Nephron (organoid): ENCODE results near the gene XBP1.

Experiments
- H3K27ac Mint-ChIP-seq, 3 experiments: 2 replicates each; pipeline ENCODE4 v1.8.0; 2020; ENCODE audit warnings: mixed read lengths in 3 of 3, mild to moderate bottlenecking in 2 of 3, moderate library complexity in 1 of 3
- H3K27me3 Mint-ChIP-seq: 2 replicates; pipeline ENCODE4 v1.8.0; 2021; ENCODE audit warnings: low read depth, mild to moderate bottlenecking, moderate library complexity, mixed read lengths
- H3K36me3 Mint-ChIP-seq: 2 replicates; pipeline ENCODE4 v1.8.0; 2020; ENCODE audit warnings: low read depth, mixed read lengths
- H3K4me1 Mint-ChIP-seq: 2 replicates; pipeline ENCODE4 v1.8.0; 2020; ENCODE audit warnings: mixed read lengths
- H3K4me3 Mint-ChIP-seq, 3 experiments: 2 replicates each; pipeline ENCODE4 v1.8.0; 2020; ENCODE audit warnings: mild to moderate bottlenecking in 3 of 3, mixed read lengths in 3 of 3, moderate library complexity in 2 of 3
- H3K9me3 Mint-ChIP-seq: 2 replicates; pipeline ENCODE4 v1.8.0; 2020; ENCODE audit warnings: mixed read lengths
- CTCF ChIP-seq, 3 experiments: fragments of 200-600 bp; sonication (generic); IDR thresholded peaks; one replicate each; pipeline ENCODE4 v1.5.0; 2021; ENCODE audit warnings: antibody characterized with exemption in 3 of 3; ENCODE audit not compliant: unreplicated experiment in 3 of 3

XBP1 gene

GRCh38 chr22:28795071-28795693, 5.2 kb downstream of the XBP1 start:
- no peaks in the 10 kb centered on the region for H3K27me3 Mint-ChIP-seq
- H3K27ac Mint-ChIP-seq: no peak overlapping the region
- no peak for TF ChIP-seq CTCF (IDR thresholded peaks at IDR 0.05; ENCODE audit: unreplicated experiment in 3 of 3)
- peaks cover 23% of the 10 kb centered on the region for H3K4me1 Mint-ChIP-seq
- H3K9me3 Mint-ChIP-seq: no peaks in the 10 kb centered on the region
- H3K4me3 Mint-ChIP-seq: peak overlapping the region in 1 of 3 experiments; percentile 25
- peaks cover 61% of the 10 kb centered on the region for H3K36me3 Mint-ChIP-seq

GRCh38 chr22:28793976-28794584, 6.3 kb downstream of the XBP1 start:
- no peak overlapping the region for H3K4me3 Mint-ChIP-seq
- no peak for TF ChIP-seq CTCF (IDR thresholded peaks at IDR 0.05; ENCODE audit: unreplicated experiment in 3 of 3)
- H3K4me1 Mint-ChIP-seq: peaks cover 18% of the 10 kb centered on the region
- peak overlapping the region in 2 of 3 experiments; percentile 45 to 74 for H3K27ac Mint-ChIP-seq
- H3K27me3 Mint-ChIP-seq: no peaks in the 10 kb centered on the region
- H3K36me3 Mint-ChIP-seq: peaks cover 63% of the 10 kb centered on the region
- no peaks in the 10 kb centered on the region for H3K9me3 Mint-ChIP-seq

- no peak overlapping the region for H3K4me3 Mint-ChIP-seq
- peak overlapping the region; percentile 30 to 71 (median 45) for H3K27ac Mint-ChIP-seq
- TF ChIP-seq CTCF (IDR thresholded peaks at IDR 0.05; ENCODE audit: unreplicated experiment in 3 of 3): no peak
- H3K36me3 Mint-ChIP-seq: peaks cover 65% of the 10 kb centered on the region
- no peaks in the 10 kb centered on the region for H3K9me3 Mint-ChIP-seq
- H3K4me1 Mint-ChIP-seq: peaks cover 14% of the 10 kb centered on the region
- H3K27me3 Mint-ChIP-seq: no peaks in the 10 kb centered on the region
Observed at GRCh38 chr22:28792491-28793383, 7.6 kb downstream of the XBP1 start.

- no peak overlapping the region for H3K4me3 Mint-ChIP-seq
- H3K9me3 Mint-ChIP-seq: no peaks in the 10 kb centered on the region
- TF ChIP-seq CTCF (IDR thresholded peaks at IDR 0.05; ENCODE audit: unreplicated experiment in 3 of 3): no peak
- no peaks in the 10 kb centered on the region for H3K27me3 Mint-ChIP-seq
- peak overlapping the region; percentile 30 to 71 (median 44) for H3K27ac Mint-ChIP-seq
- H3K4me1 Mint-ChIP-seq: peaks cover 13% of the 10 kb centered on the region
- peaks cover 61% of the 10 kb centered on the region for H3K36me3 Mint-ChIP-seq
Observed at GRCh38 chr22:28791841-28792490, 8.4 kb downstream of the XBP1 start.

- no peak overlapping the region for H3K4me3 Mint-ChIP-seq
- no peak overlapping the region for H3K27ac Mint-ChIP-seq
- no peaks in the 10 kb centered on the region for H3K27me3 Mint-ChIP-seq
- peaks cover 6% of the 10 kb centered on the region for H3K4me1 Mint-ChIP-seq
- peaks cover 61% of the 10 kb centered on the region for H3K36me3 Mint-ChIP-seq
- H3K9me3 Mint-ChIP-seq: no peaks in the 10 kb centered on the region
- no peak for TF ChIP-seq CTCF (IDR thresholded peaks at IDR 0.05; ENCODE audit: unreplicated experiment in 3 of 3)
Observed at GRCh38 chr22:28791124-28791523, 9.2 kb downstream of the XBP1 start.
